OCI-LY7 (cell line): ENCODE data around the gene OR1D2. TPM values are rescaled to one million over a fixed set of nuclear protein-coding genes. Genes with fewer than 3 reads are reported as not detected.
"Not testable (repeated sequence)": the region's sequence is repeated elsewhere in the genome, so short reads cannot be mapped to it uniquely, and the experiment has no call there.

Experiments
- Bru-seq: library from RNA; stranded (reverse); fragments of 400-500 nt; gene quantifications from one replicate; lab custom pipeline; 2021; lab: Mats Ljungman, UMichigan
- BruChase-seq, 2 experiments: library from RNA; stranded (reverse); fragments of 400-500 nt; gene quantifications; one replicate each; lab custom pipeline; 2021; lab: Mats Ljungman, UMichigan
- BruUV-seq: library from RNA; stranded (reverse); fragments of 400-500 nt; replicated peaks from 2 replicates; lab custom pipeline; 2021; lab: Mats Ljungman, UMichigan
- CTCF ChIA-PET: fragments of 300-600 bp; sonication (Branson Sonifier 250); formaldehyde crosslinking; loops from one replicate; lab custom pipeline; 2022; ENCODE audit warnings: antibody characterized with exemption; ENCODE audit not compliant: unreplicated experiment; lab: Charles Lee
- POLR2A ChIA-PET: fragments of 300-600 bp; sonication (Branson Sonifier 250); formaldehyde crosslinking; loops from one replicate; lab custom pipeline; 2022; ENCODE audit warnings: antibody characterized with exemption; lab: Charles Lee
- DNase-seq: peaks from one replicate; pipeline ENCODE4 v3.0.0-alpha.2; 2015; ENCODE audit warnings: low spot score
- H2AFZ ChIP-seq: fragments of 200-600 bp; sonication (generic), shearing (Covaris generic); 2 replicates; pipeline ENCODE4 v1.6.1; 2014; ENCODE audit warnings: mild to moderate bottlenecking, antibody characterized with exemption, low read length, moderate library complexity
- H3K27ac ChIP-seq: fragments of 200-600 bp; sonication (generic); 2 replicates; pipeline ENCODE4 v1.5.1; 2014; ENCODE audit warnings: mixed run types, low read depth, mild to moderate bottlenecking, moderate library complexity, low read length, inconsistent platforms; ENCODE audit not compliant: poor library complexity, severe bottlenecking
- H3K36me3 ChIP-seq: fragments of 200-600 bp; sonication (generic); 2 replicates; pipeline ENCODE4 v1.6.1; 2014; ENCODE audit warnings: mild to moderate bottlenecking, antibody characterized with exemption, low read length, moderate library complexity, mixed read lengths; ENCODE audit not compliant: insufficient read depth
- H3K4me1 ChIP-seq: fragments of 200-600 bp; sonication (generic); 2 replicates; pipeline ENCODE4 v1.5.1; 2014; ENCODE audit warnings: mild to moderate bottlenecking, low read length; ENCODE audit not compliant: insufficient read depth, poor library complexity, severe bottlenecking
- H3K4me2 ChIP-seq: fragments of 200-600 bp; sonication (generic); 2 replicates; pipeline ENCODE4 v1.6.1; 2014; ENCODE audit warnings: mild to moderate bottlenecking, low read length
- H3K4me3 ChIP-seq: fragments of 200-600 bp; sonication (generic); 2 replicates; pipeline ENCODE4 v1.5.1; 2014; ENCODE audit warnings: mild to moderate bottlenecking, low read depth, low read length; ENCODE audit not compliant: poor library complexity, severe bottlenecking
- H3K79me2 ChIP-seq: fragments of 200-600 bp; sonication (generic); 2 replicates; pipeline ENCODE4 v1.6.1; 2016; ENCODE audit warnings: low read depth, mild to moderate bottlenecking, low read length, moderate library complexity, mixed read lengths; ENCODE audit not compliant: insufficient read depth
- H3K9me2 ChIP-seq: fragments of 200-600 bp; sonication (generic); 2 replicates; pipeline ENCODE4 v1.6.1; 2016; ENCODE audit warnings: mild to moderate bottlenecking, low read length, mixed read lengths; ENCODE audit not compliant: insufficient read depth
- H3K9me3 ChIP-seq: fragments of 200-600 bp; sonication (generic); 2 replicates; pipeline ENCODE4 v1.6.1; 2014; ENCODE audit warnings: mild to moderate bottlenecking, mixed run types, low read length, mixed read lengths
- H4K20me1 ChIP-seq: fragments of 200-600 bp; sonication (generic); 2 replicates; pipeline ENCODE4 v1.6.1; 2014; ENCODE audit warnings: mild to moderate bottlenecking, antibody characterized with exemption, low read length, moderate library complexity, mixed read lengths; ENCODE audit not compliant: insufficient read depth
- CTCF ChIP-seq: fragments of 200-600 bp; sonication (generic); conservative IDR thresholded peaks from 2 replicates; pipeline ENCODE4 v1.5.1; 2014; ENCODE audit warnings: mild to moderate bottlenecking, antibody characterized with exemption, low read length, moderate library complexity, mixed read lengths
- EZH2phosphoT487 ChIP-seq: fragments of 200-600 bp; sonication (generic); IDR thresholded peaks from 2 replicates; pipeline ENCODE4 v1.6.1; 2018; ENCODE audit warnings: low read depth, borderline replicate concordance, mild to moderate bottlenecking, mixed run types, antibody characterized with exemption, low read length, moderate library complexity, mixed read lengths
- intact Hi-C: fragments of 100-400 bp; cut with micrococcal nuclease; formaldehyde crosslinking; loops from one replicate; pipeline ENCODE4 v1.10.0; 2022; ENCODE audit not compliant: unreplicated experiment
- long read RNA-seq: library from polyadenylated mRNA; stranded (forward); transcript quantifications from one replicate; pipeline ENCODE4 v2.0.0, GENCODE V29; 2022
- total RNA-seq, 2 experiments: library from RNA; depleted of rRNA in 1 of 2; stranded (reverse); fragments of >200 nt in 1 of 2; shearing (Covaris generic) in 1 of 2; gene quantifications; 2 replicates each; pipeline ENCODE4 v1.2.3, GENCODE V29; 2014 to 2022

Gene OR1D2, protein sequence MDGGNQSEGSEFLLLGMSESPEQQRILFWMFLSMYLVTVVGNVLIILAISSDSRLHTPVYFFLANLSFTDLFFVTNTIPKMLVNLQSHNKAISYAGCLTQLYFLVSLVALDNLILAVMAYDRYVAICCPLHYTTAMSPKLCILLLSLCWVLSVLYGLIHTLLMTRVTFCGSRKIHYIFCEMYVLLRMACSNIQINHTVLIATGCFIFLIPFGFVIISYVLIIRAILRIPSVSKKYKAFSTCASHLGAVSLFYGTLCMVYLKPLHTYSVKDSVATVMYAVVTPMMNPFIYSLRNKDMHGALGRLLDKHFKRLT
- total RNA-seq (2014; rRNA removed; shearing (Covaris generic)), result not detected in 2 replicates
- total RNA-seq (2022), result not detected in 2 replicates
- Bru-seq, nascent RNA, result not detected
- not detected for BruChase-seq, experiment 1, labeled RNA remaining after a 6-hour chase
- BruChase-seq, experiment 2, labeled RNA remaining after a 2-hour chase, result not detected
- long read RNA-seq, result 0 reads

DNA sequence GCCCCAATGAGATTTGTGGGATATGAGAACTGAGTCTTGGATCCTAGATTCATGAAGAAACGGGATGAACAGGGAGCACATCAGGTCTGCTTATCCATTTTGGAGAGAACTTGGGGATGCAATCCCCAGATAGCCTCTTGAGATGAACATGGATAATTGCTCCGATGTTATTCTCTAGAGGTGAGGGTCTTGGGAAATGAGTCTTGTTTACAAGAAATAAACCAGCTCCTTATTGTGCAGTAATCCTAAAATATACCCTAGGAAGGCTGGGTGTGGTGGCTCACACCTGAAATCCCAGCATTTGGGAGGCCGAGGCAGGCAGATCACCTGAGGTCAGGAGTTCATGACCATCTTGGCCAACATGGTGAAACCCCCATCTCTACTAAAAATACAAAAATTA is at the start of gene OR1D2:
TSS of gene OR1D2 (minus strand) at position 101 of the 400 bp plus-strand sequence. CDS start 11,426 bp downstream, outside the sequence.
- DNase-seq, result no peak
- H4K20me1 ChIP-seq, result no peaks in the 10 kb centered on the region
- H3K4me1 ChIP-seq, result no peaks in the 10 kb centered on the region
- no peaks in the 10 kb centered on the region for H3K9me2 ChIP-seq
- no peak within 1 kb of the TSS for H2AFZ ChIP-seq
- intact Hi-C loops, result no loop called here
- BruUV-seq, result no TSS peak
- no peak within 1 kb of the TSS for H3K4me3 ChIP-seq
- H3K4me2 ChIP-seq, result no peak within 1 kb of the TSS
- no peaks in the 10 kb centered on the region for H3K9me3 ChIP-seq
- TF ChIP-seq CTCF (no peak), EZH2phosphoT487 (no peak)
- no peak within 1 kb of the TSS for H3K27ac ChIP-seq
- H3K36me3 ChIP-seq, result no peaks in the 10 kb centered on the region
- ChIA-PET POLR2A (interaction anchor here (0.7 kb wide), 1 partner anchor 325 kb away, joined by 5 read pairs; no protein-coding TSS in a partner anchor), CTCF (no interaction called here)
- H3K79me2 ChIP-seq, result no peaks in the 10 kb centered on the region

- not testable (repeated sequence) for H3K36me3 ChIP-seq, H2AFZ ChIP-seq
These were observed 33.3 kb upstream of the OR1D2 start for GRCh38 chr17:3137494-3137893.

GRCh38 chr17:3127451-3127850 is 23.2 kb upstream of the OR1D2 start, which contains the start of gene OR1G1:
Gene OR1G1, minus strand, starts transcription at chr17:3127551. Its CDS starts 0 bp downstream, at chr17:3127551.
- Histone ChIP-seq H3K79me2 (no peaks in the 10 kb centered on the region), H3K4me2 (no peak within 1 kb of the TSS), H3K4me1 (no peaks in the 10 kb centered on the region), H3K9me3 (no peaks in the 10 kb centered on the region), H3K36me3 (no peaks in the 10 kb centered on the region), H4K20me1 (no peaks in the 10 kb centered on the region), H3K4me3 (no peak within 1 kb of the TSS), H2AFZ (no peak within 1 kb of the TSS), H3K27ac (no peak within 1 kb of the TSS), H3K9me2 (no peaks in the 10 kb centered on the region)
- no peak for DNase-seq
- ChIA-PET CTCF (no interaction called here), POLR2A (no interaction called here)
- intact Hi-C loops, result no loop called here
- TF ChIP-seq CTCF, result no peak
- no peak for TF ChIP-seq EZH2phosphoT487
- no TSS peak for BruUV-seq

More at GRCh38 chr17:3137494-3137893, 33.3 kb upstream of the OR1D2 start:
- DNase-seq, H3K9me3 ChIP-seq, POLR2A ChIA-PET, intact Hi-C loops, H3K79me2 ChIP-seq, CTCF ChIA-PET, H3K9me2 ChIP-seq, H3K4me2 ChIP-seq, BruUV-seq, H4K20me1 ChIP-seq, H3K4me3 ChIP-seq, H3K4me1 ChIP-seq, H3K27ac ChIP-seq: not testable (repeated sequence)
